ENCODE results near the gene ACAN. TPM values are rescaled to one million over a fixed set of nuclear protein-coding genes. Genes with fewer than 3 reads are reported as not detected.

Gene ACAN
- total RNA-seq, 1 donor from 2014 or later: not detected

DNA sequence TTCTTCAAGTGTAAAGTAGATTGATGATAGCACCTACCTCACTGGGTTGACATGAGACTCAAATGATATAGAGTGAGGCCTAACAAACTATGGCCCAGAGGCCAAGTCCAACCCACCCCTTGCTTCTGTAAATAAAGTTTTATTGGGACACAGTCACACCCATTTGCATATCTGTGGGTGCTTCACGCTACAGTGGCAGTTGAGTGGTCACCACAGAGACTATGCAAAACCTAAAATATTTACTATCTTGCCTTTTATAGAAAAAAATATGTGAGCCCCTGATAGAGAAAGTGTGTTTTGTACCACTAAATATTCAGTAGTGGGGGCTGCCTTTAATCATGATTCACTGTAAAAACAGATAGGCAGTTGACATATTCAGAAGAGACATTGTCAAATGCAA lies 38.0 kb downstream of the ACAN start:
- no peak for DNase-seq (ENCODE audit: low read depth, low spot score)

DNA sequence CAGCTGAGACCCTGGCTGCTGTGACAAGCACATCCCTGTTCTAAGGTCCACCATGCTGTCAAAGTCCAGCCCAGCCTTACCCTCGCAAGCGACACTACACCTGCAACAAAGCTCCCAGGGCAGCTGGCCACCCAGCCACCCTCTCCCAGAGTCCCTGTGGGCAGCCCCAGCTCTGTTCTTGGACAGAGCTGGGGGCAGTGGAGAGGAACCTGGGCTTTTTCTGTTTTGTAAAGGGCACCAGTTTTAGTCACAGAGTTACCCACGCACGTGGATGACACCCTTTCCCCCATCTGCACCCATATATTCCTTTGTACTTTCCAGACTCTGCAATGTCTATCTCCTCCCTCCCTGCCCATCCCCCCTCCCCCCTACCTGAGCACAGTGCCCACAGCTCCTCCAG lies 38.9 kb downstream of the ACAN start:
- no peak for DNase-seq (ENCODE audit: low read depth, low spot score)

DNA sequence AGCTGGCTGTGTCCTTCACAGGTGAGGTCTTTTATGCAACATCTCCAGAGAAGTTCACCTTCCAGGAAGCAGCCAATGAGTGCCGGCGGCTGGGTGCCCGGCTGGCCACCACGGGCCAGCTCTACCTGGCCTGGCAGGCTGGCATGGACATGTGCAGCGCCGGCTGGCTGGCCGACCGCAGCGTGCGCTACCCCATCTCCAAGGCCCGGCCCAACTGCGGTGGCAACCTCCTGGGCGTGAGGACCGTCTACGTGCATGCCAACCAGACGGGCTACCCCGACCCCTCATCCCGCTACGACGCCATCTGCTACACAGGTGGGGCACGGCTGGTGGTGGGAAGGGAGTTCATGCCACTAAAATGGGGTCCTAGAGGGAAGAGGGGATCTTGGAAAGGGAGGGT lies 40.1 kb downstream of the ACAN start:
- DNase-seq (ENCODE audit: low read depth, low spot score): no peak

DNA sequence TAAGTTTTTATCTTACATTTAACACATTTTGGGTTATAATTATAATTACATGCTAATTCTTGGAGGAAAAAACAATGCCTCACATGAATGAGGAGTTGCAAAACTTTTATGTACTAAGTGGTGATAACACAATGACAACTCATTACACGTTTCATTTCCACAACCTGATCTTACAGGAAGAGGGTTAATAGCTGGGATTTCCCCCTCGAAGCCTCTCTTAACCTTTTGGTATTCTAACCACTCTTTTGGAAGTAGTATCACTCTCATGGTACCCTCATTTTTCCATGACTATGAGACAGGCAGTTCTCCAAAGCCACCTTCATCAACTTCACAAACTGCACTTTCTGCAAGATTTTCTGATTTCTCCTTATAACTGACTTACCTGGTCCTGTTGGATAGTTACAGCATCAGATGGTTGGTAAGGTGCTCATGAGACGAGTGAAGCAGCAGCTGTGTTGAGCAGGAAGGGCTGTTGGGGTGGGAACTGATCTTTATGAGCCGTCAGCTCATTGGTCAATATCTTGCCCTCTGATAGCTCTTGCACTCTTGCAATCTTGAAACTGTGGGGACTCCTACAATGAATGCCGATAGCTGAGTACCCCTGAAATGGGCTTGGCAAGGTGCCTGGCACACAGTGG lies 41.6 kb downstream of the ACAN start:
- DNase-seq (ENCODE audit: low read depth, low spot score): no peak

DNA sequence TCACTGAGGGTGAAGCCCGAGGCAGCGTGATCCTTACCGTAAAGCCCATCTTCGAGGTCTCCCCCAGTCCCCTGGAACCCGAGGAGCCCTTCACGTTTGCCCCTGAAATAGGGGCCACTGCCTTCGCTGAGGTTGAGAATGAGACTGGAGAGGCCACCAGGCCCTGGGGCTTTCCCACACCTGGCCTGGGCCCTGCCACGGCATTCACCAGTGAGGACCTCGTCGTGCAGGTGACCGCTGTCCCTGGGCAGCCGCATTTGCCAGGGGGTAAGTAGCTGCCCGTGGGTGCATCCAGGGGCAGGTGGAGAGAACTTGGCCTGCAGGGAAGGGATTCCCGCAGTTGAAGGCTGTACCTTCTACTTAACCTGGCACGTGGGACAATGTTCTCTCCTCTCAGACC lies 42.4 kb downstream of the ACAN start:
- DNase-seq (ENCODE audit: low read depth, low spot score): no peak

DNA sequence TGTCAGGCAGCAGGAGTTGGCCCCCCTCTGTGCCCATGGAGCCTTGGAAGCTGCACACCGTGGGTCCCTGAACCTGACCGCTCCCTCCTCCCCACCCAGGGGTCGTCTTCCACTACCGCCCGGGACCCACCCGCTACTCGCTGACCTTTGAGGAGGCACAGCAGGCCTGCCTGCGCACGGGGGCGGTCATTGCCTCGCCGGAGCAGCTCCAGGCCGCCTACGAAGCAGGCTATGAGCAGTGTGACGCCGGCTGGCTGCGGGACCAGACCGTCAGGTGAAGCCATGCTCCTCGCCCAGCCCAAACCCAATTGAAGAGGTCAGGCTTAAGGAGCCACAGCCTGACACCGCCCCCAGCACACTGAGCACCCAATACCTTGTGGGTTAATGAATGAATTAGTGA lies 43.9 kb downstream of the ACAN start:
- no peak for DNase-seq (ENCODE audit: low read depth, low spot score)

DNA sequence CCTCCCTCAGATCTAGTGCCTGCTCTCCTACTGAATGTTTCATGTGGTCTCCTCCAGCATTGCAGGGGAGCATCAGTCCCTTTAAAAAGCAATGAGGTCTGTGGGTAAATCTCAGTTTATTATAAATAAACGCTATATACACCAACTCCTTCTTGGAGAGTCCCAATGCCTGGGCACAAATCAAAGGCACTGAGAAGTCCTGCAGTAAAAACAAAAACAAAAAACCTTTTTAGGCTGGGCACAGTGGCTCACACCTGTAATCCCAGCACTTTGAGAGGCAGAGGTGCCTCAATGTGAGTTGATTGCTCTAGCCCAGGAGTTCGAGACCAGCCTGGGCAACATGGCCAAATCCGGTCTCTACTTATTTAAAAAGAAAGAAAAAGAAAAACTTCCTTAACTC lies 45.0 kb downstream of the ACAN start:
- no peak for DNase-seq (ENCODE audit: low read depth, low spot score)

DNA sequence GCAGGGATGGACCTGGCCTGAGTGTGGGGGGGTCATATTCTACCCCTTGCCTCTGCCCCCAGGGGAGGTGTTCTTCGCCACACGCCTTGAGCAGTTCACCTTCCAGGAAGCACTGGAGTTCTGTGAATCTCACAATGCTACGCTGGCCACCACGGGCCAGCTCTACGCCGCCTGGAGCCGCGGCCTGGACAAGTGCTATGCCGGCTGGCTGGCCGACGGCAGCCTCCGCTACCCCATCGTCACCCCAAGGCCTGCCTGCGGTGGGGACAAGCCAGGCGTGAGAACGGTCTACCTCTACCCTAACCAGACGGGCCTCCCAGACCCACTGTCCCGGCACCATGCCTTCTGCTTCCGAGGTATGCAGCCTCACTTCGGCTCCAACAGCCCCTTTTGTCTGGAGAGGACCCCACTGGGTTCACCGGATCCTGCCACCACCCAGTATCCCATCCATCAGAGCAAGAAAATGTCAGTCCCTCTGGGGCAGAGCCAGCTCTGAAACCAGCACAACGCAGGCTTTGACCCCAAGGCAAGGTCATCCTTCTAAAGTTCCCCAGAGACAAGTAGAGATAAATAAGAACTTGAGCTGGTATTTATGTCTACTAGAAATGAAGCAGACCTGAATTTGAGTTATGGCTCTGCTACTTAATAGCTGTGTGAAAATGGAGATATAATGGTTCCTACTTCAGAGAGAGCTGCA lies 46.3 kb downstream of the ACAN start:
- no peak for DNase-seq (ENCODE audit: low read depth, low spot score)

DNA sequence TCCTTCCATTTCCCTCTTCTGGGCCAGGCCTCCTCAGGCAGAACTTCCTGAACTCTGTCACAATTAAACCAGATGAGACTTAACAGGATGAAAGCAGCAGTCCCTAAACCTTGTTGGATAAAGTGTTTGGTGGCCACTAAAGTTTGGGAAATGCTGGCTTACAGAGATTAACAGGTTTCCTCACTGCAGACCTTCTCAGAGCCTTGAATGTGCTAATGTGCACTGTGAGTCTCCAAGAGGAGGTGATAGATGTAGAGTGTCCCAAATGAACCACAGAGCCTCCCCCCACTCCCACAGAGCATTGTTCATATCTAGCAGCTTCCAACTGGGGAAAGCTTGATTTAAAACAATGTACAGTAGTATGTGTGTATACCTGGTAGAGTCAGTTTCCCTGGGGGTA lies 49.2 kb downstream of the ACAN start:
- DNase-seq (ENCODE audit: low read depth, low spot score): no peak

DNA sequence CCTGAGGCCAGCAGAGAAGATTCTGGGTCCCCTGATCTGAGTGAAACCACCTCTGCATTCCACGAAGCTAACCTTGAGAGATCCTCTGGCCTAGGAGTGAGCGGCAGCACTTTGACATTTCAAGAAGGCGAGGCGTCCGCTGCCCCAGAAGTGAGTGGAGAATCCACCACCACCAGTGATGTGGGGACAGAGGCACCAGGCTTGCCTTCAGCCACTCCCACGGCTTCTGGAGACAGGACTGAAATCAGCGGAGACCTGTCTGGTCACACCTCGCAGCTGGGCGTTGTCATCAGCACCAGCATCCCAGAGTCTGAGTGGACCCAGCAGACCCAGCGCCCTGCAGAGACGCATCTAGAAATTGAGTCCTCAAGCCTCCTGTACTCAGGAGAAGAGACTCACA lies 55.7 kb downstream of the ACAN start:
- no peak for DNase-seq (ENCODE audit: low read depth, low spot score)

DNA sequence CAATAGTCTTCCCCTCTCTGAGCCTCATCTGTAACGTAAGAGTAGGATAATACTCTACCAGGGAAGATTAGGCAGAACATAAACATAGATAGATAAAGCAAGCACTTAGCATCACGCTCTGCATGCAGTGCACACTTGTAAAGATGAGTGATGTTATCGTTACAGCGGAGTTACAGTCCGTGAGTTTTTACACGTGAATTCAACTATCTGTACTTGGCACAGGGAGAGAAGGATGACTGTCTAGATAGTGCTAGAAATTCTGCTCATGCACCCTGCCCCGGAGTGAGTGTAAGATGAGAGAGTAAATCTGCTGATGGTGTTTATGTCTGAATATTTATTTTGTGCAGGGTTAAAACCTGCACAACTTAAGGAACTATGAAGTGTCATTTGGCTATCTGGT lies 56.3 kb downstream of the ACAN start:
- DNase-seq (ENCODE audit: low read depth, low spot score): no peak

DNA sequence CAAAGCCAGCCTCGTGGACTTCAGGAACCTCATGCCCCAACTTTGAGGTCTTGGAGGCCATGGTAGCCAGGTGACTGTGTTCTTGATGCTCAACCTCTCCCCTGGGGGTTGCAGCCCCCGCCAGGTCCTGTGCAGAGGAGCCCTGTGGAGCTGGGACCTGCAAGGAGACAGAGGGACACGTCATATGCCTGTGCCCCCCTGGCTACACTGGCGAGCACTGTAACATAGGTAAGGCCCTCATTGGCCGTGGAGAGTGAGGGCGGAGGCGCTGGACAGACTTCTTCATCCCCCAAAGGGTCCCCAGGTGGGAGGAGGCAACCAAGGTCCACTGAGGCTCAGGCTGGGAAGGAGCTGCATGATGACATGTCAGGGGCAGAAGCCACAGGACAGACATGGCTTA lies 57.0 kb downstream of the ACAN start:
- no peak for DNase-seq (ENCODE audit: low read depth, low spot score)

DNA sequence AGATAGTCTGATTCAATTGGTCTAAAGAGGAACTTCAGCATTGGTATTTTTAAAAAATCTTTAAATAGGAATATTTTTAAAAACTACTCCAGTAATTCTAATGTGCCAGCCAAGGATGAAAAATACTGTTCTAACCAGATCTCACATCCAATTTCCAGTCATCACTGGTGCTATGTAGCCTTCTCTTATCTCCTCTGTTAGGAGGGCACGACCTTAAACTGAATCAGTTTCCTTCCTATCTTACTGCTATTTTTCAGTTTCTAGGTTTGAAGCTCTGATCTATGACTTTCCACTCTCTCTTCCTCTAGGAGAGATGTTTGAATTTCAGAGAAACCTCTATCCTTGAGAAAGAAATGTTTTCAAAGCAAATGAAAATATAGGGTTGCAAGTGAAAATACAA lies 60.2 kb downstream of the ACAN start:
- DNase-seq (ENCODE audit: low read depth, low spot score): no peak

DNA sequence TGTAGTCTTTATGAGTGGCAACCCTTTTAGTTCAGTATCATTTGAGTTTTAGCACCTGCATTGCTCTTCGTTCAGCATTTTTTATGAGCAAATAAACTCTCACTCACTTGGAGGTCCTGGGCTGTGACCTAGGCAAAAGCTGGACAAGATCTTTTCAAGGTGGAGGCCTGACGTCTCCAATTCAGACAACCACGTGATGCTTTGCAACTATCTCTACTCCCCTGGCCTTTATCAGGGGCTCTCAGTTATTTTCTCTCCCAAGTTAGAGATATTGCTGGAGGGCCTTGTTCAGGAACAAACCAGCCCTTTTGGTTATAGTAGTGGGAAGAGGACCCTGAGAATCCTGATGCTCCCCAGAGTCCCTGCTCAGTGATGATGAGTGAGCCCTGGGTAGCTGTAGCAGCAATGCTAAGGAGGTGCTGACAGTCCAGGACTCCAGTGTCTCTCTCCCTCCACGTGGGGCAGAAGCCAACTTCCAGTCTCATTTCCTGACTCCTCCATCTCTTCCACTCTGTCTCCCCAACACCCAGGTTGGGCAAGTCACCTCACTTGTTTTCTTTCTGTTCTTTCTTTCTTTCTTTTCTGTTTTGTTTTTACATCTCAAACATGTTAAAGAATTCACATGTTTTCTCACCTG lies 61.7 kb downstream of the ACAN start:
- no peak for DNase-seq (ENCODE audit: low read depth, low spot score)

DNA sequence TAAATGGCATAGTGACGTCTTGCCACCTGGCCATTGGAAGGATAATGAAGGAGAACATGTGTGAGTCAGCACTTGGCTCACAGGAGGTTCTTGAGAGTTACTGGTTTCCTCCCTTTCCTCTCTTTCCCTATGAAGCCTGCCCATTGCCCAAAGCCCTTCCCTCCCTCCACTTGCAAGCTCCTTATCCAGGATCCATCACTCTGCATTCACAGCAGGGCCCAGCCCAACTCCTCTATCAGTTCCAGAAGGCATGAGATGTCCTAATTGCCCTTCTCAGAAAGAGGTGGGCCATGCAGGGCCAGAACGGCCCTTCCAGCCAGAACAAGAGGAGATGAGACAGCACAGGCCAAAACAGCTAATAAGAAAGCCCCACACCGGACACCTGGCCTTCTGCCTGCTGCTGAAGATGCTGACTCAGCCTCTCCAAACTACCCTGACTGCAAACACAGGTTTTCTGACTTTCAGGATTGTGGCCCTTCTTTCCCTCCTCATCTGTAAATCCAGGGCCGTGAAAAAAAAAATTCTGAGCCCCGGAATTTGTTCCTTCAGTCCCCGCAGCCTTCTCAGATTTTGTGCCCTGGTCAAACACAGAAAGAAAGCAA lies 62.4 kb downstream of the ACAN start:
- no peak for DNase-seq (ENCODE audit: low read depth, low spot score)

DNA sequence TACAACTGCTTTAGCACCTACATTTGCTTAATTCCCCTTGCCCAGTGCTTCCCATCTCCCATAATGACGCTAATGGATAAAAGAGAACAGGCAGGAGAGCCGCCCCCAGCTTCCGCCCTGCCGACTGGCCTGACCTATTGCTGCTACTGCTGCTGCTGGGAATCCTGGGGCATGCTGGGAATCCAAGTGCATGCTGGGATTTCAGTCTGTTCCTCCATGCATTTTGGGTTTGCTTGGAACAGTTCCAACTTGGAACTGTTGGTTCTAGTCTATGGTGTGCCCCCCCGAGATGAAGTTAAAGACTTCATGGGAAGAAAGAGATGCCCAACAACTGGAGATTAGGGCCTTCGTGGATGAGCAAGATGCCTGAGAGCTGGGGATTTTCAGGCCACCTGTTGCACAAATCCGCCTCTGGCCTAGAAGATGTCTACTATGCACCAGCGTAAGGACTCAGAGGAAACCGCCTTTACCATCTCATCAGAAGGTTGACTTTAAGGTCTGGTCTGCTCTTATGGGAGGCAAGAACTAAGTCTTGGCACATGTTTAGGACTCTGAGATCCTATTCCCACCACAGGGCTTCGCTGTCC lies 63.2 kb downstream of the ACAN start:
- no peak for DNase-seq (ENCODE audit: low read depth, low spot score)

DNA sequence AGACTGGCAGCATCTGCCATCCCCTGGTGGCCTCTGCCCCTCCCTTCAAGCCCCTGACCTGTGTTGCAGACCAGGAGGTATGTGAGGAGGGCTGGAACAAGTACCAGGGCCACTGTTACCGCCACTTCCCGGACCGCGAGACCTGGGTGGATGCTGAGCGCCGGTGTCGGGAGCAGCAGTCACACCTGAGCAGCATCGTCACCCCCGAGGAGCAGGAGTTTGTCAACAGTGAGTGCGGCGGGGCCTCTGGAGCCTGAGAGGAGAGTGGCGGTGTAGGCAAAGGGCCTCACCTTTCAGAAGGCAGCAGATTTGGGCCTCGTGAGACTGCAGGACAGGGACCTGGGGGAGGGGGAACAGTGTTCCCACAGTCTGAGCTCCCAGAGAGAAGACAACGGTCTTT lies 68.1 kb downstream of the ACAN start:
- no peak for DNase-seq (ENCODE audit: low read depth, low spot score)

DNA sequence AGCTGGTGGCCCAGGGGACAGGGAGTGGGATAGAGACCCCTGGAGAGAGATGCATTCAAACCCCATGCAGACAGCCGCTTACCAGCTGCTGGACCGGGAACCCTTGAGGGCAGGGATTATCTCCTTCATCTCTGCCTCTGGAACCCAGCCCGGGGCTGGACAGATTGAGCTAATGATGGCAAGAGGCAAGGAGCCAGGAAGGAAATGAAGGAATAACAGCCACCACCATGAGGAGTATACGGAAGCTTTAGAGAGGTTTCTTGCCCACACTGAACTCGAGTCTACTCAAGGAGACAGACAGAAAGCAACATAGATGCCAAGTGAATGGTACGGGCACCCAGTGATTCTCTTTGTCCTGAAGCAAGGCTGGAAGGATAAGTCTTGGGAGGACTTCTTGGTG lies 68.9 kb downstream of the ACAN start:
- DNase-seq (ENCODE audit: low read depth, low spot score): no peak

DNA sequence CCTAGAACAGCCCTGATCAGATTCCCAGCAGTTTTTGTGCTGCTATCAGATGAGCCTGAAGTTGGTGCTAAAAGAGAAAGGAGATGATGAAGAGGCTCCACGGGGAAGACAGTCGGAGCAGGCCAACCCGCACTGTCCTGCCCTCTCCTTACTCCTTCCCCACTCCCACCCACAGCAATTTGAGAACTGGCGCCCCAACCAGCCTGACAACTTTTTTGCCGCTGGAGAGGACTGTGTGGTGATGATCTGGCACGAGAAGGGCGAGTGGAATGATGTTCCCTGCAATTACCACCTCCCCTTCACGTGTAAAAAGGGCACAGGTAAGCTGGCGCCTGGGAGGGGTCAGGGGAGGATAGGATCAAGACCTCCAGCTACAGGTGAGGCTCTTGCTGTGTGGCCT lies 69.5 kb downstream of the ACAN start:
- DNase-seq (ENCODE audit: low read depth, low spot score): no peak

DNA sequence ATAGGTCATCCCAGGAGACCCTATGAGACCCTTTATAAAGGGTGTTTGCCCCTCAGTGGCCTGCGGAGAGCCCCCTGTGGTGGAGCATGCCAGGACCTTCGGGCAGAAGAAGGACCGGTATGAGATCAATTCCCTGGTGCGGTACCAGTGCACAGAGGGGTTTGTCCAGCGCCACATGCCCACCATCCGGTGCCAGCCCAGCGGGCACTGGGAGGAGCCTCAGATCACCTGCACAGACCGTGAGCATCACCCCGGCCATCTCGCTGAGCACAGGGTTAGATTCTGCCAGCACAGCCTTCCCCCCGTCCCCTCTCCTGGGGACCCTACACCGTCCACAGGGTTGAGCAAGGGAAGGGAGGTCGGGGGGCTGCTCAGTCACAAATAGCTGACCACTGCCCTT lies 70.5 kb downstream of the ACAN start:
- DNase-seq (ENCODE audit: low read depth, low spot score): no peak

DNA sequence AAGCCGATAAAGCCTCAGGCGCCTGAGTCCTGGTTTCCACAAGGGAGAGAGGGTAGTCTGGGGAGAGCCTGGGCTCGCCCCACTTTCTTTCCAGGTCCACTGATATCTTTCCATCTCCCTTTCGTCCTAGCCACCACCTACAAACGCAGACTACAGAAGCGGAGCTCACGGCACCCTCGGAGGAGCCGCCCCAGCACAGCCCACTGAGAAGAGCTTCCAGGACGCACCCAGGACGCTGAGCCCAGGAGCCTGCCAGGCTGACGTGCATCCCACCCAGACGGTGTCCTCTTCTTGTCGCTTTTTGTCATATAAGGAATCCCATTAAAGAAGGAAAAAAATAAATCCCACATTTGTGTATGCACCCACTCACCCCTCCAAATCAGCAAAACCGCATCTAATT lies 71.0 kb downstream of the ACAN start:
- no peak for DNase-seq (ENCODE audit: low read depth, low spot score)

DNA sequence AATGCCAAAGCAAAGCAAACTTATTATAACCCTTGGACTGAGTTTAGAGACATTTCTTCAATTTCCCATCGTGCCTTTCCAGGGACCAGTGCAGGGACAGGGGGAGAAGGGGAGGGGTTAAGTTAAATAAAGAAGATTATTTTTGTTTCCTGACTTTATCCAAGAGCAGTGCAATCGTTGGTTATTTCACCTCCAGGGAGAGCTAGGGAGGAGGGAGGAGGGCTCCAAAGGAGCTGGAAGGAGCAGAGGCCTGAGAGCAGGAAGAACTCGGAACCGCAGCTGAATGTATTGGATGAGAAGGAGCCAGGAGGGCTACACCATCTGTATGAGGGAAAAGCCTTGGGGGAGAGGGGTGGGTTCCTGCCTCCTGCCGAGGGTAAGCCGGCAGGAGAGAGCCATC lies 71.4 kb downstream of the ACAN start:
- no peak for DNase-seq (ENCODE audit: low read depth, low spot score)
